CMK (cell line): ENCODE data around the gene SKA3.
"Not testable (repeated sequence)": the region's sequence is repeated elsewhere in the genome, so short reads cannot be mapped to it uniquely, and the experiment has no call there.

ENCODE experiments used
- DNase-seq: peaks from one replicate; pipeline ENCODE4 v3.0.0-alpha.2; 2010; ENCODE audit warnings: low read depth

The SKA3 gene

GRCh38 chr13:21165606-21166005 is 10.7 kb downstream of the SKA3 start:
- not testable (repeated sequence) for DNase-seq

- no peak for DNase-seq
These were observed 11.7 kb downstream of the SKA3 start for GRCh38 chr13:21164631-21165030.

- DNase-seq, result no peak
These were observed 24.0 kb downstream of the SKA3 start for GRCh38 chr13:21152251-21152899.

GRCh38 chr13:21150013-21150412 is 26.3 kb downstream of the SKA3 start:
- no peak for DNase-seq

- DNase-seq, result no peak
These were observed 26.8 kb downstream of the SKA3 start for GRCh38 chr13:21149568-21149967.

- DNase-seq, result no peak
These were observed 27.6 kb downstream of the SKA3 start for GRCh38 chr13:21148557-21149258.

- no peak for DNase-seq
These were observed 28.5 kb downstream of the SKA3 start for GRCh38 chr13:21147827-21148226.

GRCh38 chr13:21142766-21143165 is 33.6 kb downstream of the SKA3 start:
- no peak for DNase-seq

- no peak for DNase-seq
These were observed 37.0 kb downstream of the SKA3 start for GRCh38 chr13:21139374-21139773.

GRCh38 chr13:21138561-21138960 is 37.8 kb downstream of the SKA3 start:
- no peak for DNase-seq

GRCh38 chr13:21137696-21138095 is 38.7 kb downstream of the SKA3 start:
- no peak for DNase-seq

- not testable (repeated sequence) for DNase-seq
These were observed 40.5 kb downstream of the SKA3 start for GRCh38 chr13:21135833-21136232.

GRCh38 chr13:21134475-21134874 is 41.9 kb downstream of the SKA3 start:
- DNase-seq, result no peak

- DNase-seq, result no peak
These were observed 43.3 kb downstream of the SKA3 start for GRCh38 chr13:21133077-21133476.

- DNase-seq, result no peak
These were observed 46.2 kb downstream of the SKA3 start for GRCh38 chr13:21130116-21130515.

GRCh38 chr13:21124852-21125251 is 51.5 kb downstream of the SKA3 start:
- DNase-seq, result no peak

GRCh38 chr13:21123956-21124355 is 52.4 kb downstream of the SKA3 start:
- no peak for DNase-seq

- DNase-seq, result no peak
These were observed 54.7 kb downstream of the SKA3 start for GRCh38 chr13:21121616-21122015.

- DNase-seq, result no peak
These were observed 56.2 kb downstream of the SKA3 start for GRCh38 chr13:21120191-21120590.

GRCh38 chr13:21119526-21119925 is 56.8 kb downstream of the SKA3 start:
- DNase-seq, result no peak

GRCh38 chr13:21118180-21118579 is 58.2 kb downstream of the SKA3 start:
- DNase-seq, result no peak

GRCh38 chr13:21117104-21117809 is 59.1 kb downstream of the SKA3 start:
- DNase-seq, result no peak

GRCh38 chr13:21116141-21116540 is 60.2 kb downstream of the SKA3 start:
- no peak for DNase-seq
